ENCODE measurements around the gene STEAP3. TPM values are rescaled to one million over a fixed set of nuclear protein-coding genes. Genes with fewer than 3 reads are reported as not detected.
A peak's percentile ranks its signal among the peaks of the same experiment; 100 is the strongest.

The STEAP3 gene
- total RNA-seq, 1 experiment from 2014 or later: 15.4 TPM

DNA sequence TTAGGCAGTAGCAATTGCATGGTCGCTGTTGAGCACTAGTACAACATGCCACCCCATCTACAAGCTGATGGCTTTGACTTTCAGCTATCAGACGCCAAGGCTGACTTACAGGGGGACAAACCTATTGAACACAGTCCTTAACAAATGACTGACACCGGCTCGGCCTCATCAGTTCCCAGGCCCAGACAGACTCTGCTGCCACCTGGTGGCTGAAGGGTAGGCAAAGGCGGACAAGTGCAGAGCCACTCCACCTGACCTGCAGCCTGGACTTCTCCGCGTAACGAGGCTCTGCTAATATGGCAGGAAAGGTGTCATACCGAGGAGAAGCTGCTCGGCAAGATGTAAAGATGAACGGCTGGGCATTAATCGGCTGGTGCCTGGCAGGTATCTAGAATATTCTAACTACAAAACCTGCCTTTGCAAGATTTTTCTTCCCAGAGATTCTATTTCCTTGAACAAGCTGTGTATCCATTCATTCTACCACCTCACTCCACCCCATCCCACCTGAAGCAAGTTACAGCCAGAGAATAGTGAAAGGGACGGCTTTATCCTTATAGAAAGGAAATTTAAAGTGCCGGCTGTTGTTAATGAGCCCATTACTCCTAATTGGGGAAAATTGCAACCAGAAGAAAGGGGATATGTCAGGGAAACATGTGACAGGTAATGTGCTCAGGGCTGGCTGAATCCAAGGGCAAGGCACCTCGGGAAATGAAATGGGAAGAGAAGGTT is 67.4 kb downstream of the STEAP3 start:
- no peak overlapping the region for H4K5ac ChIP-seq (ENCODE audit: insufficient read length, low read depth, low read length)
- H2AK5ac ChIP-seq (ENCODE audit: insufficient read length, low read length): no peak overlapping the region
- H3K56ac ChIP-seq (ENCODE audit: insufficient read length, low read depth, low read length): no peak overlapping the region
- H3K36me3 Mint-ChIP-seq (ENCODE audit: insufficient read depth in 1 of 3, low read depth in 3 of 3): no peaks in the 10 kb centered on the region; a peak in 1 of 7 replicates
- H2BK12ac ChIP-seq (ENCODE audit: insufficient read length, low read depth, low read length): no peak overlapping the region
- H3T11ph ChIP-seq (ENCODE audit: low read length): no peak overlapping the region
- WGBS (ENCODE audit: extremely low coverage, insufficient read length, low lambda C conversion rate): no CpG with 5 or more reads among the region's 15 CpGs
- H3K14ac ChIP-seq (ENCODE audit: insufficient read depth, low read length): no peak overlapping the region
- no peaks in the 10 kb centered on the region for H3K79me1 ChIP-seq (ENCODE audit: insufficient read depth, low read depth, low read length, poor library complexity, severe bottlenecking)
- no peak overlapping the region for H3K9ac ChIP-seq (ENCODE audit: extremely low read depth, insufficient read length, low read length)
- H3K27me3 Mint-ChIP-seq (ENCODE audit: low read depth): peaks cover 9% of the 10 kb centered on the region
- H3K4me3 Mint-ChIP-seq: no peak overlapping the region
- no peak overlapping the region for H2BK120ac ChIP-seq (ENCODE audit: low read depth, low read length, poor library complexity, severe bottlenecking)
- H3K4me2 ChIP-seq (ENCODE audit: insufficient read depth, insufficient read length, low read length): no peak overlapping the region
- no peak overlapping the region for H2AFZ ChIP-seq (ENCODE audit: low read length)
- H3K4me1 ChIP-seq (ENCODE audit: insufficient read depth, low read length): no peaks in the 10 kb centered on the region
- no peak overlapping the region for H2BK15ac ChIP-seq (ENCODE audit: low read depth, low read length)
- TF ChIP-seq, protein P1, sequence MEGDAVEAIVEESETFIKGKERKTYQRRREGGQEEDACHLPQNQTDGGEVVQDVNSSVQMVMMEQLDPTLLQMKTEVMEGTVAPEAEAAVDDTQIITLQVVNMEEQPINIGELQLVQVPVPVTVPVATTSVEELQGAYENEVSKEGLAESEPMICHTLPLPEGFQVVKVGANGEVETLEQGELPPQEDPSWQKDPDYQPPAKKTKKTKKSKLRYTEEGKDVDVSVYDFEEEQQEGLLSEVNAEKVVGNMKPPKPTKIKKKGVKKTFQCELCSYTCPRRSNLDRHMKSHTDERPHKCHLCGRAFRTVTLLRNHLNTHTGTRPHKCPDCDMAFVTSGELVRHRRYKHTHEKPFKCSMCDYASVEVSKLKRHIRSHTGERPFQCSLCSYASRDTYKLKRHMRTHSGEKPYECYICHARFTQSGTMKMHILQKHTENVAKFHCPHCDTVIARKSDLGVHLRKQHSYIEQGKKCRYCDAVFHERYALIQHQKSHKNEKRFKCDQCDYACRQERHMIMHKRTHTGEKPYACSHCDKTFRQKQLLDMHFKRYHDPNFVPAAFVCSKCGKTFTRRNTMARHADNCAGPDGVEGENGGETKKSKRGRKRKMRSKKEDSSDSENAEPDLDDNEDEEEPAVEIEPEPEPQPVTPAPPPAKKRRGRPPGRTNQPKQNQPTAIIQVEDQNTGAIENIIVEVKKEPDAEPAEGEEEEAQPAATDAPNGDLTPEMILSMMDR (conservative IDR thresholded peaks at IDR 0.05): peak; percentile 97
- H4K8ac ChIP-seq (replicated peaks; ENCODE audit: insufficient read length, low read depth, low read length): no peak overlapping the region
- no peak overlapping the region for H4K91ac ChIP-seq (ENCODE audit: insufficient read length, low read depth, low read length)
- no peaks in the 10 kb centered on the region for H3K23me2 ChIP-seq (ENCODE audit: insufficient read length, low read depth, low read length, poor library complexity, severe bottlenecking)
- H3K79me2 ChIP-seq (ENCODE audit: insufficient read depth, low read length): no peaks in the 10 kb centered on the region
- H3K4me1 Mint-ChIP-seq: peaks cover 7 to 9% of the 10 kb centered on the region in 2 experiments
- H3K27ac ChIP-seq (ENCODE audit: insufficient read length, low read depth, low read length): no peak overlapping the region
- H4K20me1 ChIP-seq (ENCODE audit: control insufficient read depth, insufficient read depth, insufficient read length): no peaks in the 10 kb centered on the region
- H3K9me3 ChIP-seq (ENCODE audit: control insufficient read depth, low read depth, low read length): no peaks in the 10 kb centered on the region
- no peak overlapping the region for H2BK5ac ChIP-seq (ENCODE audit: insufficient read length, low read length)
- H2BK20ac ChIP-seq (ENCODE audit: low read depth, low read length, poor library complexity, severe bottlenecking): no peak overlapping the region
- no peak overlapping the region for H3K18ac ChIP-seq (ENCODE audit: insufficient read length, low read depth, low read length)
- DNase-seq: peak; percentile 94
- no peaks in the 10 kb centered on the region for H3K27me3 ChIP-seq (ENCODE audit: insufficient read depth, low read length)
- no peaks in the 10 kb centered on the region for H3K9me3 Mint-ChIP-seq
- no peak overlapping the region for H3K4ac ChIP-seq (ENCODE audit: low read depth, low read length)
- H3K23ac ChIP-seq (ENCODE audit: insufficient read length, low read depth, low read length): no peak overlapping the region
- no peak overlapping the region for H3K27ac Mint-ChIP-seq
